Transverse colon (tissue), 4 donors: Measurements from ENCODE around the gene ARHGEF10L.

Experiments
- CTCF ChIP-seq, 5 experiments: fragments of 200-600 bp in 3 of 5; fragments of 450-650 bp in 2 of 5; sonication (generic) in 3 of 5; IDR thresholded peaks; 1 replicate in 2 of 5; 2 replicates in 3 of 5; pipeline ENCODE4 v1.5.1; 2016 to 2017; ENCODE audit warnings: antibody characterized with exemption in 5 of 5, inconsistent platforms in 3 of 5, mild to moderate bottlenecking in 2 of 5, moderate library complexity in 1 of 5
- EP300 ChIP-seq: sonication (generic); formaldehyde crosslinking; IDR thresholded peaks from one replicate; pipeline ENCODE4 v1.6.1; 2017; ENCODE audit warnings: antibody characterized with exemption, low read depth
- POLR2A ChIP-seq: fragments of 450-650 bp; IDR thresholded peaks from one replicate; pipeline ENCODE4 v1.6.1; 2016; ENCODE audit warnings: antibody characterized with exemption, mild to moderate bottlenecking, moderate library complexity
- POLR2AphosphoS5 ChIP-seq, 3 donors: sonication (generic); formaldehyde crosslinking; IDR thresholded peaks; one replicate each; pipeline ENCODE4 v1.6.1; 2016; ENCODE audit warnings: antibody characterized with exemption in 3 of 3

GRCh38 chr1:17615157-17615556 is 75.7 kb downstream of the ARHGEF10L start:
- TF ChIP-seq CTCF (IDR thresholded peaks at IDR 0.05) = no peak
- no peak for TF ChIP-seq POLR2A
- TF ChIP-seq POLR2AphosphoS5 (IDR thresholded peaks at IDR 0.05) = no peak
- TF ChIP-seq EP300 = no peak
